ENCODE results near the gene ANXA7.
A peak's percentile ranks its signal among the peaks of the same experiment; 100 is the strongest.

Gene ANXA7

GRCh38 chr10:73413528-73414229 lies at the start of gene ANXA7:
TSS of gene ANXA7 (minus strand) at chr10:73414058. CDS start at chr10:73400856, 13,202 bp downstream.
- intact Hi-C loops (cut with DNase I), result loop anchor here (5.0 to 10.0 kb wide), 2 partner anchors 84 to 159 kb away; partner anchors contain the start of genes MRPS16 and PPP3CB
- DNase-seq, result peak; percentile 86 to 98 (median 94)

DNA sequence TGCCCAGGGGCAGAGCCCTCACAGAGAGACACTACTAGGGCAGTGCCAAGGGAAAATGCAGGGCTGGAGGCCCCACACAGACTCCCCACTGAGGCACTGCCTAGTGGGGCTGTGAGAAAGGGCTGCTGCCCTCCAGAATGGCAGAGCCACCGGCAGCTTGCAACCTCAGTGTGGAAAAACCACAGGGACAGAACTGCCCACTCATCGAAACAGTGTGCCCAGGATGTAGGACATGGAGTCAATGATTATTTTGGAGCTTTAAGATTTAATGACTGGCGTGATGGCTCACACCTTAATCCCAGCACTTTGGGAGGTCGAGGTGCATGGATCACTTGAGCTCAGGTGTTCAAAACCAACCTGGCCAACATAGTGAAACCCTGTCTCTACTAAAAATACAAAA lies 47.0 kb upstream of the ANXA7 start:
- DNase-seq, result no peak
- intact Hi-C loops (cut with DNase I), result no loop called here

GRCh38 chr10:73459683-73460314 lies 45.9 kb upstream of the ANXA7 start:
- intact Hi-C loops (cut with DNase I), result no loop called here

DNA sequence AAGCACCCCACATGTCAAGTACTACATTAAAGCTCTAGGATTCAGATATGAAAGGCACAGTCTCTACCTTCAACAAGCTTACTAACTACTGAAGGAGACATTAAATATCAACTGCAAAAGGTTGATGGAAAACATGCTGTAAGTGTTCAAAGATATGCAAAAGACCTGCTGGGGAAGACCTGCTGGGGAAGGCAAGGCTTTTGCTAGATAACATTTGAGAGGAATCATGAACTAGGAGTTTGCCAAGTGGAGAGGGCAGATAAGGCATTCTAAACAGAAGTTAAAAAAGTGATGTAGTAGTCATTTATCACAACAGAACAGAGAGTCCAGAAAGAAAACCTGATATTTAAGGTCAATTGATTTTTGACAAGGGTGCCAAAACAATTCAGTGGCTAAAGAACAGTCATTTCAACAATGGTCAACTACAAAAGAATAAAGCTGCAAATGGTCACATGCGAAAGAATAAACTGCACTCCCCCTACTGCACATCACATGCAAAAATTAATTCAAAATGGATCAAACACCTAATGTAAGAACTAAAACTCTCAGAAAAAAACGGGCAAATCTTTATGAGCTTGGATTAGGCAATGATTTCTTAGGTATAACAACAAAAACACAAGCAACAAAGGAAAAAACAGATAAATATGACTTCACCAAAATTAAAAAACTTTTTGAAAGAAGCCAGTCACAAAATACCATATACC lies 42.5 kb upstream of the ANXA7 start:
- intact Hi-C loops (cut with DNase I), result no loop called here
- no peak for DNase-seq

More at GRCh38 chr10:73459683-73460314, 45.9 kb upstream of the ANXA7 start:
- DNase-seq, result no peak

DNA sequence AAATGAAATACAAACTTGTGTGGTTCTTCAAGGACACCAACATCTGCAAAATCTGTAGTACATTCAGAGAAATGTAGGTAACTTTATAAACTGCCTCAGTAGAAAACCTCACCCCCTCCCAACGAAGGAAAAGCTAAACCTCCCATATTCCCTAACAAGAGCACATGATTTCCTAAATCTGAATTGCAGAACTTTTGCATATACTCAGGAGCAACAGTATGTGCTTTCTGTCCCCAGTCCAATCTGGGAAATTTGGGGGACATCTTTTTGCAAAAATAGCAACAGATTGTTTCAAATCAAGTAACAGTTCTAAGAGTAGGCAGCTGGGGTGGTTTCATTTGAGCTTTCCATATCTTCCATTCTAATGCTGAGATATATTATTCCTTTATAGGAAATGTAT lies 35.3 kb upstream of the ANXA7 start:
- intact Hi-C loops (cut with DNase I), result no loop called here
- DNase-seq, result no peak

DNA sequence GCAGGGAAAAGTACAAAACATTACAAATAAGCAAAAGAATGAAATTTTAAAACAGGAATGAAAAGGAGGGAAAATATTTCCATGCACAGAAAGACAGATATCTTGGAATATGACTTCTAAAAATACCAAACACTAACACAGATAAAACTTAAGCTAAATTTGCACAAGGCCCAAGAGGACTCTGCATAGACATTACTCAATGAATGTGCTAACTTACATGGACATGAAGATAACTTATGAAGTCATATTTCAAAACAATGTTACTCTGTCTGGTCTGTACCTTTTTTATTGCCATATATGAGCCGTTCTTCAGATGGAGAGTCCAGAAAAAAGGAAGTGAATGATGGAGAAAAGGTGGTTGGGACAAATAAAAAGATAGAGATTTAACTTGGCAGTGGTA lies 34.5 kb upstream of the ANXA7 start:
- intact Hi-C loops (cut with DNase I), result no loop called here
- DNase-seq, result no peak

- intact Hi-C loops (cut with DNase I), result no loop called here
These were observed 33.1 kb upstream of the ANXA7 start for GRCh38 chr10:73446926-73447325.

GRCh38 chr10:73444457-73444856 lies 30.6 kb upstream of the ANXA7 start:
- no peak for DNase-seq
- intact Hi-C loops (cut with DNase I), result no loop called here

More at GRCh38 chr10:73446926-73447325, 33.1 kb upstream of the ANXA7 start:
- DNase-seq, result no peak

DNA sequence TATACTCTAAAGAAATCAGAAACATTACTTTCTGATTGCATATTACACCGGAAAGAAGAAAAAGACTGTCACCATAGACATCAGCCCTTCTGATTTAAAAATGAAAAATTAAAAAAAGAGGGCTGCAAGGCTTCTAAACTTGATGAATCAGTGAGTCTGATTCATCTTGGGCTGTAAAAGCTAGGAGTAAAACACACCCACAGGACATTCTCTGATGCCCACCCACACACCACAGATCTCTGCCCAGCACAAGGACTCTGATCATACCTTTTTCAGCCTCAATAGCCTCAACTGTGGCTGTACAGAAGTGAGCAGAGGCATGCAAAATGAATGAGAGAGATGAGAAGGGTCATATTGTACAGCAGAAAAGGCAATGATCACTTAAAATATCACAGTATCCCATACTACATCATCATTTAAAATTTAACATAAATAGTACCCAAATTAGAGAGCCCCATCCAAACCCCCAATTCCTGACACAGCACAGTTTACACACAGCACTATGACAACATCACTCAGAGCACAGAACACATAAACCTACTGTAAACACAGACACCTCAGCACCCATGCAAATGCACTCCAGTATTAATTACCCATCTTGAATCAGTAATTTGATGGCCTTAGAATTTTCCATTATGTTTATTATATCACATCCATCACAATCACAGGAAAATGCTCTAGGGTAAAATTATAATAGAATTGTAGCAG lies 25.9 kb upstream of the ANXA7 start:
- peak in 1 of 10 donors; percentile 17 for DNase-seq
- intact Hi-C loops (cut with DNase I), result no loop called here

GRCh38 chr10:73439055-73439454 lies 25.2 kb upstream of the ANXA7 start:
- intact Hi-C loops (cut with DNase I), result no loop called here
- DNase-seq, result no peak

- intact Hi-C loops (cut with DNase I), result no loop called here
- no peak for DNase-seq
These were observed 19.6 kb upstream of the ANXA7 start, which contains the start of gene MSS51 for GRCh38 chr10:73433538-73433867. TSS of gene MSS51 (minus strand) at chr10:73433561. CDS start at chr10:73428284, 5,277 bp downstream.

DNA sequence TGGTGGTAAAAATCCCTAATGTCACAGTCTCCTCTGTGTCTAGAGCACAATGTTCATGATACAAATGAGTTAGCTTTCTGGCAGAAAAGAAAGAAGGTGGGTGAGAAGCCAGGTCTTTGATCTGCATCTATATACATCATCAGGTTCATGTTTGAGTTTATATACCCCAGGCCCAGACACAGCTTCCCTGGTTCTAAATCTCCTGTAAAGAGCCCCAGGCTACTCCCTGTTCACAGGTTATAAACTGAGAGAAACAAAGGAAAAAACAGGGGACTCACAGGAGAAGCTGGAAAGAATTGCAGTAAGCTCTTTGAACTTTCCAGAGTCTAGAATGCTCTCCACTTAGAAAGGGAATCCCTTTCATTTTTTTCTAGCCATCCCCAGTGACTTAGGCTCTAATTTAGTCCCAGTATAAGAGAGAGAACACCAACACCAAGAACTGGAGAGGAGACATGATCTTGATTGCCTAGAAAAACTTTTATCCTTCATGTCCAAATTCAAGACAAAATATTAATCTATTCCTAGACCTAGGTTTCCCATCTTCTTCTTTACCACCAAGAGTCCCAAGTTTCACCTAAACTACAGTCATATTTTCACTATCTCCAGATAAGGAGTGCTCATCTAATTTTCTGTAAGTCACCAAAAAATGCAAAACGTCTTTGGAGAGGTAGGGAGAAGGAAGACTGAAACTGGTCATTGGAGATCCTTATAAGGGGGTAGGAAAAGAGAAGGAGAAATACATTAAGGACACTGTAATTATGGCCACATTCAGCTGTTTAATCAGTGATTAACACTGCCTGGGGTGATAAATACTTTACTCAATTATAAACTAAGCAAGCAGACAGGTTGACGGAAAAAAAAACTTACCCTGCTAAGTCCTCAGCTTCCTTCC lies 19.0 kb upstream of the ANXA7 start:
- no peak for DNase-seq
- intact Hi-C loops (cut with DNase I), result no loop called here

DNA sequence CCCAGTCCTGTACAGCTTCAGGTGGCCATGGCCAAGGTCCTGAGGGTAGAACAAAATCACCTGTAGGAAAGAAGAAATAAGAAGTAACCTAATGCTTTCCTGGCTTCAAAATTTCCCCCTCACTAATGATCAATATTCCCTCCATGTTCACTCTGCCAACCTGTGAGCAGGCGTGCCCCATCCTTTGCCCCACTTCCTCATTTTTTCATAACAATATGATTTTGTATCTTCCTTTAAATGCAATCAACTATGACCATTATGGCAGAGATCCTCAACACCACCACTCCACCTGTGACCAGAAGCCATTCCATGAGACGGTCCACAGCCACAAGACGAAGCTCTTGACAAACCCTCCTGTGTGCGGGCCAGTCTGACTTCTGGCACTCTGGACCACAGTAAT lies 12.5 kb upstream of the ANXA7 start:
- intact Hi-C loops (cut with DNase I), result no loop called here
- no peak for DNase-seq

- no peak for DNase-seq
- intact Hi-C loops (cut with DNase I), result no loop called here
These were observed 10.6 kb upstream of the ANXA7 start for GRCh38 chr10:73424478-73424877.

DNA sequence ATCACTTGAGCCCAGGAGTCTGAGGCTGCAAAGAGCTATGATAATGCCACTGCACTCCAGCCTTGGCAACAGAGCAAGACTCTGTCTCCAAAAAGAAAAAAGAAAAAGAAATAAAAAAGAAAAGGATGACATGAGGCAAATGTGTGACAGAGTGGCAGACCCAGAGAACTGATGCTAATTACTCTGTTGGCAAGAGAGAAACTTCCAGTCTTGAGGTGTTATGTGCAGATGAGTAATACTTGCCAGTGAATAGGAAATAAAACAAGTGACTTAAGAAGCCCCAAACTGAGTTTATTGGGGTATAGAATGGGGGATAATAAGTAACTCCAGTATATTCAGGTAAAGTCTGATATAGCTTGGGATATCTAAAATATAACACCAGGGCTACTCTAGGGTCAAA lies 9.5 kb upstream of the ANXA7 start:
- DNase-seq, result no peak
- intact Hi-C loops (cut with DNase I), result no loop called here

DNA sequence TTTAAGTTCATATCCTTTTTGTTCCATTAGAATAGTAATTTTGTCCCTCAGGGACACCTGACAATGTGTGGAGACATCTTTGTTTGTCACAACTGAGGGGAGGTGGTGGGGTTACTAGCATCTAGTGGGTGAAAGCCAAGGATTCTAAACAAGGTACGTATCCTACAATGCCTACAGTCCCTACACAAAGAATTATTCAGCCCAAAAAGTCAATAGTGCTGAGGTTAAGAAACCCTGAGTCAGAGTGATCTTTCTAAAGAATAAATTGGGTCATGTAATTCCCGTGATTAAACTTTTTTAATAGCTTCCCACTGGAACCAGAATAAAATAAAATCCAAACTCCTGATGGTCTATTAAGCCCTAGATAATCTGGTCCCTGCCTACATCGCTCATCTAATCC lies 2.7 kb upstream of the ANXA7 start:
- intact Hi-C loops (cut with DNase I), result loop anchor here (10.0 kb wide), 1 partner anchor 162 kb away; the partner anchor contains the start of gene MRPS16
- no peak for DNase-seq

- intact Hi-C loops (cut with DNase I), result loop anchor here (5.0 to 10.0 kb wide), 2 partner anchors 83 to 160 kb away; partner anchors contain the start of genes MRPS16 and PPP3CB
These were observed 530 bp upstream of the ANXA7 start for GRCh38 chr10:73414230-73414945.

DNA sequence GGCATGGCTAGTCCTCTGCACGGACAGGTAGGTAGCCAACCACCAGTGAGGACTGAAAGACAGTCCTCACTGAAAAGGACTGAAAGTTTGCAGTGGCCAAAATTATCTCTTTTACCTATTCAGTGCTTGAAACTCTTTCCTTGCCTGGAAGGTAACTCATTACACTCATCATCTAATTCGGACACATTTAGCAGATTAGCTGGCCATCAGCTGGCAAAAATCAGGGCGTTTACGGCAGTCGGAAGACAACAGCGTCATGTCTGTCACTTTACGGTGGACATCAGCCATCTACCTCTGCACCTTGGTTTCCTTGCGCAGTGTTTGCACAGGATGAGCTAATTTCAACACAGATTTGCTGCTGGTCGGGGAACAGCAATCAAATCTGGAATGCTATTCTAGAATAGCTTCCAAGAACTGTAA lies 740 bp downstream of the ANXA7 start:
- intact Hi-C loops (cut with DNase I), result loop anchor here (5.0 to 10.0 kb wide), 2 partner anchors 84 to 158 kb away; partner anchors contain the start of genes MRPS16 and PPP3CB
- peak in 5 of 10 donors; percentile 14 to 50 (median 32) for DNase-seq

More at GRCh38 chr10:73414230-73414945, 530 bp upstream of the ANXA7 start:
- no peak for DNase-seq

GRCh38 chr10:73410897-73411296 lies 3.0 kb downstream of the ANXA7 start:
- intact Hi-C loops (cut with DNase I), result loop anchor here (5.0 to 10.0 kb wide), 2 partner anchors 86 to 156 kb away; partner anchors contain the start of genes MRPS16 and PPP3CB
- DNase-seq, result no peak
